ENCODE measurements around the gene MAP2K2. TPM values are rescaled to one million over a fixed set of nuclear protein-coding genes. Genes with fewer than 3 reads are reported as not detected.

The MAP2K2 gene
- total RNA-seq, 1 donor from 2014 or later, result 123 TPM

- no peak for DNase-seq (ENCODE audit: low read depth)
- no peak for TF ChIP-seq CTCF (conservative IDR thresholded peaks at IDR 0.05; ENCODE audit: low read depth, low read length)
- peak within 1 kb of the TSS; percentile 86 for H3K4me3 ChIP-seq (ENCODE audit: low read depth, low read length)
Measured at GRCh38 chr19:4066682-4067395, 57.1 kb downstream of the MAP2K2 start, which contains the start of gene ZBTB7A. Gene ZBTB7A (minus strand): TSS chr19:4066899. CDS start chr19:4055232, 11,667 bp downstream.

GRCh38 chr19:4066176-4066606, 57.7 kb downstream of the MAP2K2 start:
- TF ChIP-seq CTCF (conservative IDR thresholded peaks at IDR 0.05; ENCODE audit: low read depth, low read length), result no peak
- peak overlapping the region; percentile 86 for H3K4me3 ChIP-seq (ENCODE audit: low read depth, low read length)

GRCh38 chr19:4065430-4066175, 58.3 kb downstream of the MAP2K2 start:
- TF ChIP-seq CTCF (conservative IDR thresholded peaks at IDR 0.05; ENCODE audit: low read depth, low read length), result no peak
- peak overlapping the region; percentile 86 for H3K4me3 ChIP-seq (ENCODE audit: low read depth, low read length)
- DNase-seq (ENCODE audit: low read depth), result peak; percentile 46

More at GRCh38 chr19:4066176-4066606, 57.7 kb downstream of the MAP2K2 start:
- no peak for DNase-seq (ENCODE audit: low read depth)

- TF ChIP-seq CTCF (conservative IDR thresholded peaks at IDR 0.05; ENCODE audit: low read depth, low read length), result no peak
- peak overlapping the region; percentile 88 for H3K4me3 ChIP-seq (ENCODE audit: low read depth, low read length)
- DNase-seq (ENCODE audit: low read depth), result no peak
Measured at GRCh38 chr19:4064496-4065260, 59.2 kb downstream of the MAP2K2 start.

- no peak for TF ChIP-seq CTCF (conservative IDR thresholded peaks at IDR 0.05; ENCODE audit: low read depth, low read length)
- H3K4me3 ChIP-seq (ENCODE audit: low read depth, low read length), result peak overlapping the region; percentile 88
- DNase-seq (ENCODE audit: low read depth), result no peak
Measured at GRCh38 chr19:4064149-4064495, 59.8 kb downstream of the MAP2K2 start.

GRCh38 chr19:4063369-4064148, 60.4 kb downstream of the MAP2K2 start:
- no peak for DNase-seq (ENCODE audit: low read depth)
- peak overlapping the region; percentile 88 for H3K4me3 ChIP-seq (ENCODE audit: low read depth, low read length)

More at GRCh38 chr19:4063369-4064148, 60.4 kb downstream of the MAP2K2 start:
- peak; percentile 37 for TF ChIP-seq CTCF (conservative IDR thresholded peaks at IDR 0.05; ENCODE audit: low read depth, low read length)

Data from epithelial cell of proximal tubule (primary cell).